Tibial nerve (tissue), 4 donors: Measurements from ENCODE around the gene POMT2.

Source experiments
- CTCF ChIP-seq, 5 experiments: fragments of 200-600 bp in 3 of 5; fragments of 450-650 bp in 2 of 5; sonication (generic) in 3 of 5; IDR thresholded peaks; one replicate each; pipeline ENCODE4 v1.5.1; 2016 to 2019; ENCODE audit warnings: antibody characterized with exemption in 5 of 5, mild to moderate bottlenecking in 3 of 5, moderate library complexity in 2 of 5
- EP300 ChIP-seq, 2 donors: sonication (generic); formaldehyde crosslinking; IDR thresholded peaks; one replicate each; pipeline ENCODE4 v1.6.1; 2017; ENCODE audit warnings: antibody characterized with exemption in 2 of 2, mild to moderate bottlenecking in 1 of 2

- TF ChIP-seq CTCF (IDR thresholded peaks at IDR 0.05): no peak
- no peak for TF ChIP-seq EP300 (IDR thresholded peaks at IDR 0.05)
Observed at GRCh38 chr14:77231721-77232120, 89.0 kb downstream of the POMT2 start.
